ENCODE data around the gene GMNN. TPM values are rescaled to one million over a fixed set of nuclear protein-coding genes. Genes with fewer than 3 reads are reported as not detected.
"Not testable (repeated sequence)": the region's sequence is repeated elsewhere in the genome, so short reads cannot be mapped to it uniquely, and the experiment has no call there.

GMNN gene
- total RNA-seq, 4 donors from 2014 or later = 8.2 to 24.8 (median 16.3) TPM

DNA sequence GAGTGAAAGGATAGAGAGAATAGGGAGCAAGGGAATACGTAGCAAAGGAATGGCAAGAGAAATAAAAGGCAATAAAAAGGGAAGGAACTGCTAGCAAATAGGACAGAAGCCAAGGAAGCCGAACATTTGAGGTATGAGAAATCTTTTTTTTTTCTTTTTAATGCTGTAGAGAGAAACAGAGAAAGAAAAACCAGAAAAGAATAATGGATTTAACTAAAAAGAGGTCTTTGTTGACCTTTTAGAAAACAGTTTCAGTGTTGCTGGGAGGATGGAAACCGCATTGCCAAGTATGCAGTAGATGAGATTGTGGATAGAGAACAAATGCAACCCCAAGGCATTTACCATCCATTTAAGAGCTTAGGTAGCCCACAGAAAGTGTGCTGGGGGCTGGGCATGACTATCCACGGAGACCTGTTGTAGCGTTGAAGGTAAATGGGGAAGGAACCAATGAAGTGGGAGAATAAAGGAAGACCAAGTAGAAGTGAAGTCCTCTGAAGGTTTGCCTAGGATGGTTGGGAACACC is 32.5 kb upstream of the GMNN start:
- Histone ChIP-seq H3K36me3 (no peaks in the 10 kb centered on the region), H3K4me3 (no peak overlapping the region), H3K27me3 (no peaks in the 10 kb centered on the region), H3K9me3 (no peaks in the 10 kb centered on the region), H3K27ac (no peak overlapping the region), H3K4me1 (no peaks in the 10 kb centered on the region)
- no peak for TF ChIP-seq POLR2A (IDR thresholded peaks at IDR 0.05)
- TF ChIP-seq, protein P1, sequence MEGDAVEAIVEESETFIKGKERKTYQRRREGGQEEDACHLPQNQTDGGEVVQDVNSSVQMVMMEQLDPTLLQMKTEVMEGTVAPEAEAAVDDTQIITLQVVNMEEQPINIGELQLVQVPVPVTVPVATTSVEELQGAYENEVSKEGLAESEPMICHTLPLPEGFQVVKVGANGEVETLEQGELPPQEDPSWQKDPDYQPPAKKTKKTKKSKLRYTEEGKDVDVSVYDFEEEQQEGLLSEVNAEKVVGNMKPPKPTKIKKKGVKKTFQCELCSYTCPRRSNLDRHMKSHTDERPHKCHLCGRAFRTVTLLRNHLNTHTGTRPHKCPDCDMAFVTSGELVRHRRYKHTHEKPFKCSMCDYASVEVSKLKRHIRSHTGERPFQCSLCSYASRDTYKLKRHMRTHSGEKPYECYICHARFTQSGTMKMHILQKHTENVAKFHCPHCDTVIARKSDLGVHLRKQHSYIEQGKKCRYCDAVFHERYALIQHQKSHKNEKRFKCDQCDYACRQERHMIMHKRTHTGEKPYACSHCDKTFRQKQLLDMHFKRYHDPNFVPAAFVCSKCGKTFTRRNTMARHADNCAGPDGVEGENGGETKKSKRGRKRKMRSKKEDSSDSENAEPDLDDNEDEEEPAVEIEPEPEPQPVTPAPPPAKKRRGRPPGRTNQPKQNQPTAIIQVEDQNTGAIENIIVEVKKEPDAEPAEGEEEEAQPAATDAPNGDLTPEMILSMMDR (IDR thresholded peaks at IDR 0.05) = no peak
- DNase-seq = no peak

DNA sequence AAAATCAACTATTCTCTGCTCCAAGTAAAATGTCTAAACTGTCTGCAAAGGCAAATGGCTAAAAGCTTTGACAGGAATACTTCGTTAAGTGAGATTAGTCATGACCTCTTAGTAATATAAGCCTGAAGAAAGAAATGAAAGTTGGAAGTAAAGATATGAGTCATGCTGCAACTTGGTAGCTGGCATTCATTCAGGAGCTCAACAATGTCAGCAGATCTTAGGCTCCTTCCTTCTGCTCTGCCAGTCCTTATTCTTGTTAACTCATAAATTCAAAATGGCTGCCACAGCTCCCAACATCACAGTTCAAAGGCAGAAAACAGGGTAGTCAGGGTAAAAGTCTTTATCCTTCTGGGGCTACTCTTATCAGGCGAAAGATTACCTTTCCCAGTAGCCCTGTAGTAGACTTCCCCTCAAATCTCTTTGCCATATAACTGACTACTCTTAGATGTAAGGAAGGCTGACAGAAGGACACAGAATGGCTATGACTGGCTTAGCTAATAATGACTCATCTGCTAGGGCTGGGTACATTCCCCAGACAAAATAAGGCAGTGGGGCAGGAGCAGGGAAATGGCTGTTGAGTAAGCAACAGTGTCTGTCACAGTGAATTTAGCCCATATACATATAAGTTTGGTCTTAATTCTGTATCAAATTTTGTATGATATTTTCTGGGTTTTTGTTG is 31.3 kb upstream of the GMNN start:
- TF ChIP-seq, protein P1 (IDR thresholded peaks at IDR 0.05) = no peak
- TF ChIP-seq POLR2A (IDR thresholded peaks at IDR 0.05) = no peak
- Histone ChIP-seq H3K27me3 (no peaks in the 10 kb centered on the region), H3K36me3 (no peaks in the 10 kb centered on the region), H3K4me3 (no peak overlapping the region), H3K27ac (peak overlapping the region in 3 of 4 donors; percentile 37 to 73 (median 64)), H3K4me1 (no peaks in the 10 kb centered on the region), H3K9me3 (no peaks in the 10 kb centered on the region)
- peak in 1 of 3 donors; percentile 50 for DNase-seq

DNA sequence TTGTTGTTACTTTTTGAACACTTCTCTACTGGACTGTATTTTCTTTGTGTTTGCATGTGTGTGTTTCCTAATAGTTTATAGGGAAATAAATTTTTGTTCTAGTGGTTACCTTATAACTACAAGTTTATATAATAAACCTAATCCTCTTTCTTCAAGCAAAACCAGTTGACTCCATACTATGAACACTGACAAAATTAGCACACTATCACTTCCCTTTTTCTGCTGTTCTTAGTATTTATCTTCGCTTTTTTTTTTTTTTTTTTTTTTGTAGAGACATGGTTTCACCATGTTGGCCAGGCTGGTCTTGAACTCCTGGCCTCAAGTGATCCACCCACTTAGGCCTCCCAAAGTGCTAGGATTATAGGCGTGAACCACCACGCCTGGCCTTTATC is 30.8 kb upstream of the GMNN start:
- peak overlapping the region in 2 of 4 donors; percentile 64 to 73 for H3K27ac ChIP-seq
- no peak for TF ChIP-seq POLR2A (IDR thresholded peaks at IDR 0.05)
- TF ChIP-seq, protein P1 (IDR thresholded peaks at IDR 0.05) = no peak
- no peak overlapping the region for H3K4me3 ChIP-seq
- DNase-seq = no peak
- H3K27me3 ChIP-seq = no peaks in the 10 kb centered on the region
- no peaks in the 10 kb centered on the region for H3K4me1 ChIP-seq
- H3K36me3 ChIP-seq = no peaks in the 10 kb centered on the region
- no peaks in the 10 kb centered on the region for H3K9me3 ChIP-seq

DNA sequence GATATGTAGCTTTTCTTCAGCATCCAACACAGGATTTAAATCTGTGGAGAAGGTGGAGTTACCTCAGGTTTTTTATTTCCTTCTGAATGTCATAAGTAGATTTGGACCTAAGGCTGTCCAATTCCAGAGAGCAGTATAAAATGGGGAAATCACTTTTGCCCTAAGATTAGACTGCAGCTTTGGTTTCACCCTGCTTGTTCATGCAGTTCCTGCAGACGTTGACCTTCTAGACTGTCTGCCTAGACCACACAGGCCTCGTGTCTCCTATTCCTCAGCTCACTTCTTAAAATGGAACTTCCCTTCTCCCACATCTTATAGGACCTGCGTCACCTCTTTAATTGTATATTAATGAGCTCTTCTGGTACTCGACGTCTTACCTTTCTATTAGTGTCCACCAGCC is 29.8 kb upstream of the GMNN start:
- no peaks in the 10 kb centered on the region for H3K4me1 ChIP-seq
- no peaks in the 10 kb centered on the region for H3K27me3 ChIP-seq
- TF ChIP-seq POLR2A (IDR thresholded peaks at IDR 0.05) = no peak
- TF ChIP-seq, protein P1 (IDR thresholded peaks at IDR 0.05) = no peak
- H3K36me3 ChIP-seq = no peaks in the 10 kb centered on the region
- no peak overlapping the region for H3K4me3 ChIP-seq
- no peak overlapping the region for H3K27ac ChIP-seq
- no peak for DNase-seq
- H3K9me3 ChIP-seq = no peaks in the 10 kb centered on the region

DNA sequence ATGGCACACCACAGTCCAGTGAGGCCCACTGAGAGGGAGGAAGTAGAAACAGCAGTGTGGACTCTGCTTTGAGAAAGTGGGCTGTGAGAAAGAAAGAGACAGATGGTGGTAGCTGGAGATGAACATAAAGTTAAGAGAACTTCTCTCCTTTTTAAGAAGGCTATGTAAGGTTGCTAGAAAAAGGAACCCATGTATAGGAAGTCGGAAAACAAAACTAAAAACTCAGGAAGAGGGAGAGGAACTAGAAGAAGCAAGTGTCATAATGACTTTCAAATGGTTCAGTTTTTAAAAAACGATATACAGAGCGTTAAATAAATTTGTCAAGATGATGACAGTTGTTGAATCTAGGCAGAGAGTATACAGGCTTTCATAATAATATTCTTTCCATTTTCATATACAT is 25.4 kb upstream of the GMNN start:
- TF ChIP-seq, protein P1 (IDR thresholded peaks at IDR 0.05) = no peak
- no peak for TF ChIP-seq POLR2A (IDR thresholded peaks at IDR 0.05)

DNA sequence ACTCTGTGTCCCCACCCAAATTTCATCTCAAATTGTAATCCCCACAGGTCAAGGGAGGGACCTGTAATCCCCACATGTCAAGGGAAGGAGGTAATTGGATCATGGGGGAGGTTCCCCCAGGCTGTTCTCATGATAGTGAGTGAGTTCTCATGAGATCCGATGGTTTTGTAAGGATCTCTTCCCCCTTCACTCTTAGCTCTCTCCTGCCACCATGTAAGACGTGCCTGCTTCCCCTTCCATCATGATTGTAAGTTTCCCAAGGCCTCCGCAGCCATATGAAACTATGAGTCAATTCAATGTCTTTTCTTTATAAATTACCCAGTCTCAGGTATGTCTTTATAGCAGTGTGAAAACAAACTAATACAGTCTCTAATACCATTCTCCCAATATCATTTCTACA is 23.9 kb upstream of the GMNN start:
- H3K27me3 ChIP-seq, H3K27ac ChIP-seq, H3K9me3 ChIP-seq, H3K4me3 ChIP-seq, DNase-seq, H3K36me3 ChIP-seq, H3K4me1 ChIP-seq: not testable (repeated sequence)

More for the DNA sequence above, 25.4 kb upstream of the GMNN start:
- Histone ChIP-seq H3K27ac (peak overlapping the region in 1 of 4 donors; percentile 4), H3K27me3 (no peaks in the 10 kb centered on the region), H3K9me3 (no peaks in the 10 kb centered on the region), H3K4me3 (no peak overlapping the region), H3K4me1 (no peaks in the 10 kb centered on the region), H3K36me3 (no peaks in the 10 kb centered on the region)
- no peak for DNase-seq
